LNCaP clone FGC (cell line): Measurements from ENCODE around the gene CAPN11.

Experiments
- DNase-seq: peaks from one replicate; pipeline ENCODE4 v3.0.0-alpha.2; 2011; ENCODE audit warnings: low read depth
- H3K4me3 ChIP-seq: 2 replicates; pipeline ENCODE4 v1.5.1; 2011; ENCODE audit warnings: mild to moderate bottlenecking, low read depth, low read length, control low read depth
- CTCF ChIP-seq: IDR thresholded peaks from 2 replicates; pipeline ENCODE4 v1.5.1; 2012; ENCODE audit warnings: mild to moderate bottlenecking; ENCODE audit not compliant: control insufficient read depth, insufficient read depth; ENCODE audit errors: extremely low read depth

CAPN11 gene

GRCh38 chr6:44149369-44150012 is 9.1 kb upstream of the CAPN11 start:
- DNase-seq = no peak
- H3K4me3 ChIP-seq = no peak overlapping the region
- TF ChIP-seq CTCF = no peak

DNA sequence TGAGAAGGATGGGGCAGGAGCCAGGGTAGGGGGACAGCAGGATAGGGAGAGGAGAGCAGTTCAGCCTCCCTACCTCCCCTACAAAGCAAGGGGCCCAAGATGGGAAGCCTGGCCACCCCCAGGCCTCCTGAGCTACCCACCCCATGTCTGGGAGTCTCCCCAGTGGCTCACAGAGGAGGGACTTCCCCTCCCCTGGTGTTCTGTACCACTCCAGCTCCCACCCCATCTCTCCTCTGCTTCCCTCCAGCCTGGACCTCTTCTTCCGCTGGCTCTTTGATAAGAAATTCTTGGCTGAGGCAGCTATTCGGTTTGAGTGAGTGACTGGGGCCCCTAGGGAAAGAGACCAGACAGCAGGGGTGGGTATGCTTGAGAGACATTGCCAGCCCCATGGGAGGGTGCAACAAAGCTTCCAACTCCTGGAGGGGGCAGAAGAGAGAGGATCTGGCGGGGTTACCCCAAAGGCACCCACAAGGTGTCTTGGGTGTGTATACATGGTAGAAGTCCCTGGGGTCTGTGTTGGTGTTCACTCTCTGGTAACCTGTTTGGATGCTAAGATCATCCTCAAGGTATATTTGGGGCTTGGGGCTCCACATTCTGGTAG is 8.2 kb upstream of the CAPN11 start:
- no peak overlapping the region for H3K4me3 ChIP-seq
- TF ChIP-seq CTCF = no peak
- DNase-seq = no peak

GRCh38 chr6:44151348-44152108 is 7.1 kb upstream of the CAPN11 start:
- TF ChIP-seq CTCF = peak; percentile 95
- no peak overlapping the region for H3K4me3 ChIP-seq
- DNase-seq = no peak

DNA sequence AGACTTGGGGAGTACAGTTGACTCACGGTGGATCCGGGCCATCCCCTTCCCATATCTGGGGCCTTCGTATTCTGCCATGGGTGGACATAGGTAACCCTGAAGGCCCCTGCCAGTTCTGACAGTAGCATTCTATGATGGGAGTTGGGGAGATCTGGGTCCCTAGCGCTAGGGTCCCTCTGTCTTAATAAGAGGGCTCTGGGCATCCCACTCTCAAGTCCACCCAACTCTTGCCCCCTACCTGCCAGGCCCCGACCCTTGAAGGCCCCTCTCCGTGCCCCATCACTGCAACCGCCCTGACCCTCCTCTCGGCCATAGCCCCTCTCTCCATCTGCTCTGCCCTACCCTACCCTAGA is 6.5 kb upstream of the CAPN11 start:
- no peak for DNase-seq
- no peak overlapping the region for H3K4me3 ChIP-seq
- no peak for TF ChIP-seq CTCF

- H3K4me3 ChIP-seq = no peak overlapping the region
- no peak for TF ChIP-seq CTCF
- DNase-seq = no peak
These were observed 6.1 kb upstream of the CAPN11 start for GRCh38 chr6:44152533-44152932.

GRCh38 chr6:44154067-44154466 is 4.6 kb upstream of the CAPN11 start:
- DNase-seq = no peak
- TF ChIP-seq CTCF = no peak
- H3K4me3 ChIP-seq = no peak overlapping the region
